GM19238 (cell line): ENCODE results near the gene NNAT.
A peak's percentile ranks its signal among the peaks of the same experiment; 100 is the strongest.

Experiments
- DNase-seq: peaks from one replicate; pipeline ENCODE4 v3.0.0; 2011; ENCODE audit warnings: low spot score; ENCODE audit not compliant: insufficient read length

NNAT gene

DNA sequence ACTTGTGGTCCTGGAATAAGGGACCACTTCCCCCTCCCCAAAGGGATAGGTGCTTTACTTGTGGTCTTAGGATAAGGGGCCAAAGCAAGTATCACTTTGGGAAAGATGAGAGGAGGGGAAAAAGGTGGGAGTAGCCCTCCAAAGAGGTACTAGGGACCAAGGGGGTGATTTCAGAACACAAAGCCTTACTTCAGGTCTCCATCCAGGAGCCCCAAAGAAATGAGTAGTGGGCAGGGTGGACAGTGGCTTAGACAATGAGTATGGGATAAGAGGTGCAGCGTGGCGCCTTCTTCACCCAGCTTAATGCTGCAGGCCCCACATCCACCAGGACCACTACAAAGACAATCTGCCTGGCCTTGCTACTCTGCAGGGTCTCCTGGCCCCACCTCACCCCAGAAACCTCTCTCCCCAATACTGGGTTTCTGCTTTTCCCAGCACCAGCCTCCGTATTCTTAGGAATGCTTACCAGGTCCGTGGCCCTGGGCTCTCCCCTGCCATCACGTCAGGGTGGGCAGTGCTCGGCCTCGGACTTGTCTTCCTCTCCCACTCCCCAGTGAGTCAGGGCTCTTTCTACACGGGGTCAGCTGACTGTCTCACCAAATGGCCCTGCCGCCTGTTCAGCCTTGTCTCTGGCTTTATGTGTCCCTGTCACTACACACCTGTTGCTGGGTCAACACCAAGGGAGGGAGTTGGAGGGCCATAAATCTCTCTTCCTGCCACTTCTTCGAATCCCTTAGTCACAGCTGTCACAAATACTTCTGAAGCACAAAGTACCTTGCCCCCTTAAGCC lies 3.1 kb downstream of the NNAT start:
- no peak for DNase-seq

DNA sequence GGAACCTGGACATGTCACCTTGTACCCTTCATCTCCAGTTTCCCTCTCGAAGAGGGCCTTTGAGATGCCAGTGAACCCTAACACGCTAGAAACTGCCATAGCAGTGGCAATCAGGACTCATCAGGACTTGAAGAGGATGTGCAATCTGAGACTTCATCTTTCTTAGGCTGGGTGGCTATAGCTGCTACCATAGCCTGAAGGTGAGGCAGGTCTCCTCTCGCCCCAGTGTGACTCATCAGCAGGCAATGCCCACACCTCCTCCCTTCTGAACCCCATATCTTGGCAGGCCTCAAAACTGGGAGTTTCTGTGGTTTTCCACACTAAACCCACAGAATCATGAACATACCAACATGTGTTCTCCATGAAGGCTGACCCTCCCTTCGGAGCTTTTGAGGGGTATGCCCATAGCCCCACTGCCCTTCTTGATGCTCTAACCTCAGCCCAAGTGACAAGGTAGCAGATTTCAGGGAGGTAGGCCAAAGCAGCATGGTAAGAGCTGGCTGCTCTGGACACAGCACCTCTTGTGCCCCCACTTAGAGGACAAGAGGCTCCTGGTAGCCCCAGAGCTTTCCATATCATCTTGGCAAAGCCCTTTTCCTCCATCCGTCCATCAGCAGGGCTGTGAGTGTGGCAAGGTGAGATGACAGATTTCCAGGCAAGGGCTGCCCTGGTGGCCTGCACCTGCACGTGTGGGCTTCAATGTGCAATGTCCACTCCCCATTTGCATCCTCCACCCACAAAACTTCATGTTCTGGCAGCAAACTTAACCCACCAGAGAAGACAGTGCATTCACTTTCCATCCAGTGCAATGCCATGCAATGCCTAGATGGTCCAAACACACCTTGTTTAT lies 4.0 kb downstream of the NNAT start:
- no peak for DNase-seq

DNA sequence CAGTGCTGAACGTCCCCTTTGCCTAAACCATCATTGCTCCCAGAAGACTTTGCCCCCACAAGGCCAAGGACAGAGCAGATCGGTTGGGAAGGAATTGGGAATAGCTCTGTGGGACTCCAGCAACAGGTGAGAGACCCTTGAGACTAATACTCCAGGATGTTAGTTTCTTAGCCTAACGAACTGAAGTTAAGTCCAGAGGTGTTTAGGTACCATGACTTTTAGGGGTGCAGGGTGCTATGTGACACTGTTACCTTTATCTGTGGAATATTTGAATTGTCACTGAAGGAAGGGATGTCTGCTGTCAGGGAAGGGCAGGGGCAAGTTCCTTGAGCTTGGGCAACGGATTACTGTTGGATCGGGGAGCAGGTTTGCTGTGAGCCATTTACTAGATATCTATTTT lies 4.8 kb downstream of the NNAT start:
- DNase-seq: no peak

DNA sequence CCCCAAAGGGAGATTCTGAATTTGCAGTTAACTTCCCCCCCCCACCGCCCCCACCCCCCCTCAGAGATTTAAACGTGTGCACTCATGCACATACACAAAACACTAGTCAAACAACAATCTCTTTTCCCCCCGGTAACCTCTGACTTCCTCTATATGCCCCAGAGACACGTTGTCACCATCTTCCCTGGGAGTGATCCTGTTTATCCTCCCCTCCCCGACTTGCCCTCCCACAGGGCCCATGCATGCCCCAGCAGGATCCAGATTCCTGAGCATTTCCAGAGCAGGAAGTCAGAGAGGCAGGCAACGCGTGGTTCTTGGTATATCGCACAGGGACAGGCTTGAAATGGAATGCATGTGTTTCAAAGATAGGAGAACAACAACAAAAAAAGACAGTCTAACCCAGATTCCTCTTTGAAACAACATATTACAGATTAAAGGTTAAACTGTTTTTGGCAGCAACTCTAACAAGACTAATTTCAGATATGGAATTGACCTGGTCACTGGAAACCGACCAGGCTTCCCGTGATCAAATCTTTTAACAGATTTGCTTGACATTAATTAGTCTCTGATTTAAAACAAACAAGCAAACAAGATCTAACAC lies 5.3 kb downstream of the NNAT start:
- DNase-seq: no peak

DNA sequence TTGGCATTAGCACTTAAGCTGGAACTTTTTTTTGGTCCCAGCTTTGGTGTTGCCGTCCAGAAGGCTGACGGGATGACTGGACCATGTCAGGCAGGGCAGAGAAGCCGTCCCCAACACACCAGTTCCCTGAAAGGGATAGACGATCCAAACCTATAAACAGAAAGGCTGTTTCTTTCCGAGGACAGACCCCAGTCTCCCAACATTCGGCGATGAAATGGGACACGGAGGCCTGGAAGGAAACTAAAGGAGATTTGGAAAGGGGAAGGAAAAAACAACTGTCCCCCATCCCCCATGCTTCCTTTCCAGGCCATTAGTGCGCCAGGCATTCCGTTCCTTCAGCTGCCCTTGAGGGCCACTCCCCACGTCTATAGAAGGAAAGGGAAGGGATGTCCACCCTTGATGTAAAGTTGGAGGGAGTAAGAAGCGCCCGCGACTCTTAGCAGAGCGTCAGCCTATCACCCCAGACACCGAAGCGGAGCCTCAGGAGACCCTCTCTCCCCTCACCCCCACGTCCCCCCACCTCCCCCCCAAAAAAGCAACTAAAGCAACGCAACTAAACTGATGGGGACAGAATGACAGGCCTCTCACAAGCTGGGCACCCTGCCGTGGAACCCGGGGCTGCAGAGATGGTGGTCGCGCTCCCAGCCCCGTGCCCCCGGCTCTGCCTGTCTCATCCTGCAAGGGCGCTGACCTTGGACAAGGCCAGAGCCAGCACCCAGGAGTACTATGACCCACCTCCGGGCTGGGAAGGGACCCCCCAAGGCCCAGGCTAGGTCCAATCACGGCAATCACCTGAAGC lies 6.0 kb downstream of the NNAT start:
- DNase-seq: no peak

DNA sequence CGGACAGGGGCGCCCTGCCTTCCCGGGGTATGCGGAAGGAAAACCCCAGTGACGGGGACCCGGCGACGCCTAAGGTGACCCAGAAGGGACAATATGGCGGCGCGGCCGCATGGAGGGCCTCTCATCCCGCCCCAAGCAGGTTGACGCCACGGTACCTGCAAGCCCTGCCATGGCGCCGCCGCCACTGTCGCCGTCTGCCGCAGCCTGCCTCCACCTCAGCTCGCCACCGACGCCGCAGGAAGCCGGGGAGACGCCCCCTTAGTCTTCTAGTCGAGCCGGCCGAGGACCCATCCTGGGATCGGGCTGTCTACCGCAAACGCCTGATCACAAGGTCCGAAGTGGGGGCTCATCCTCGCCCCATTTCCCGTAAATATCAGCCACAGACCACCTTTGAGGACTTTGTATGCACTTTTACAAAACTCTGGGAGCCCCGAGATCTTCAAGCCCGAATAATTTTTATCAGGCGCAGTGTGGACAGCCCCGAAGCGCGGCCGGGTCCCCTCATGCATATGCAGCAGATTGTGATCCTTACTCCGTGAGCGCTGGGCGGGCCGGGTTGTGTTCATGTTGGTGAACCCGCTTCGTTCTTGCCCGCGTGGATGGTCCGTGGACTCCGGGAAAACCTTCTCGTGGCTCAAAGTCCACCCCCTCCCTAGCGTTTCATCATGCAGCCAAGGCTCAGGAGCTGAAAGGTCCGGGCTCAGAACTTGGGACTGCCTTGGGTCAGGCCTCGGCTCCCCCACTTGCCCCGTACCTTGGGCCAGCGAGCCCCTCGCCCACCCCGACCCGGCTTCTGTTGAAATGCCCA lies 6.8 kb downstream of the NNAT start, which contains the start of gene BLCAP:
TSS of gene BLCAP (minus strand) at position 239 of the 808 bp plus-strand sequence. CDS start 8,702 bp downstream, outside the sequence.
- peak; percentile 95 for DNase-seq

DNA sequence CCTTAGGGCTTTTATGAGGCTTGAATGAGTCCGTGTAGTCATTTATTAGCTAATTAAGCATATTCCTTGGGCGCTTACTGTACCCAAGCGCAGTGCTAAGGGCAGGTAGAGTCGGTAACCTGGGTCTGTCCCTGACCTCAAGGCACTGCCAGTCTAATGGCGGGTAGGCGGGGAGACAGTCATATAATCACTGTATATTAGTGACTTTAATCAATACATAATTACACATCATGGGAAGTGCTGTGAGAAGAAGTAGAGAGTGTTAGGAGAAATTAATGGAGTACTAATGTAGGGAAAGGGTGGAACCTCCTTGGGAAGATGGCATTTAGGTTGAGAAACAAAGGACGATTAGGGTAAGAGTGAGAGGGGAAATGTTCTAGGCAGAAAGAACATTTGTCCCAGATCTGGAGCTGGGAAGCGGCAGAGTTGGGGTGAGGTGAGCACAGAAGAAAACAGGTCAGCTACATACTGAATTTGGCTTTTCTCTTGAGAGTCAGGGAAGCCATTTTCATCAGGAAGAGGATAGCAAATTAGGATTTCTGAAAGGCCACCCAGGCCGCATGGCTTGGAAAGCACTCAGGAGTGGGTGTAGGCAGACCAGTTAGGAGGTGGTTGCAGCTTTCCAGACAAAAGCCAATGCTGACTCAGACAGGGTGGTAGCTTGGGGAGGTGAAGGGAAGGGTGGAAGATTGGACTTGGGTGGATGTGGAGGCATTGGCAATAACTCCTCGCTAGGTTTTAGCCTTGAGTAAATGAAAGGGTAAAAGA lies 7.6 kb downstream of the NNAT start:
- DNase-seq: no peak

DNA sequence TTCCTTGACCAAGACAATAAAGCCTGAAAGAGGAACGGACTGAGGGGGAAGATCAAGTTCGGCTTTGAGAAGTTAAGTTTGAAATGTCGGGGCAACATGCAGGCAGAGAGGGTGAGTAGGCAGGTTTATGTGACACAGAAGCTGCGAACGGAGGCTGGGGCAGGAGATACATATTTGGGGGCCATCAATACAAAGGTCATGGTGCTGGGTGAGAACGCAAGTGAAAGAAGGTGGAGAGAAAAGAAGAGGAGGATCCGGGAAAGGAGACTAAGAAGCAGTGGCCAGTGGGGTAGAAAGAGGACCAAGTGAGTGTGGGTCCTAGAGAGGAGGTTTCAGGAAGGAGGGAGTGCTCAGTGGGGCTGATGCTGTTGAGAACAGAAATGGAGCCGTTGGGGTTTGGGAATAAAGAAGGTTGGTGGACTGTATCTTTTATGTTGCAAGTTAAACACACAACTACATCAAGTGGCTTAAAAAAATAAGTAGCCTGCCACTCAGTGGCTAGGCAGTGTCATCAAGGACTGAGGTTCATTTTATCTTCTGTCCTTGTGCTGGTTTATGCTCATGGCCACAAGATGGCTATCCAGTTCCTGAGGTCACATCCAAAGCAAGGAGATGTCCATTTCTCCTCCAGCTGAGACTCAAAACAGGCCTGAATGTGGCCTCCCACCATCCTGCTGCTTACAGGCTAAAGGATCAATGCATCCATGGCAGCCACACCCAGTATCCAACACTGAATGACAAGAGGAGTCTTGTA lies 8.3 kb downstream of the NNAT start:
- DNase-seq: no peak

DNA sequence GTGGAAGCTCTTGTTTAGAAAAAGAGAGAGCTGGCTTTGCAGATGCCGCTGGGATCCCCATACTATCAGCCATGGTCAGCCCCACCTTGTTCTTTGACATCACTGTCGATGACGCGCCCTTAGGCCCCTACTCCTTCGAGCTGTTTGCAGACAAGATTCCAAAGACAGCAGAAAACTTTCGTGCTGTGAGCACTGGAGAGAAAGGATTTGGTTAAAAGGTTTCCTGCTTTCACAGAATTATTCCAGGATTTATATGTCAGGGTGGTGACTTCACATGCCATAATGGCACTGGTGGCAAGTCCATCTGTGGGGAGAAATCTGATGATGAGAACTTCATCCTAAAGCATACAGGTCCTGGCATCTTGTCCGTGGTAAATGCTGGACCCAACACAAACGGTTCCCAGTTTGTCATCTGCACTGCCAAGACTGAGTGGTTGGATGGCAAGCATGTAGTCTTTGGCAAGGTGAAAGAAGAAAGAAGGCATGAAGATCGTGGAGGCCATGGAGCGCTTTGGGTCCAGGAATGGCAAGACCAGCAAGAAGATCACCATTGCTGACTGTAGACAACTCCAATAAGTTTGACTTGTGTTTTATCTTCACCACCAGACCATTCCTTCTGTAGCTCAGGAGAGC lies 9.0 kb downstream of the NNAT start:
- no peak for DNase-seq

DNA sequence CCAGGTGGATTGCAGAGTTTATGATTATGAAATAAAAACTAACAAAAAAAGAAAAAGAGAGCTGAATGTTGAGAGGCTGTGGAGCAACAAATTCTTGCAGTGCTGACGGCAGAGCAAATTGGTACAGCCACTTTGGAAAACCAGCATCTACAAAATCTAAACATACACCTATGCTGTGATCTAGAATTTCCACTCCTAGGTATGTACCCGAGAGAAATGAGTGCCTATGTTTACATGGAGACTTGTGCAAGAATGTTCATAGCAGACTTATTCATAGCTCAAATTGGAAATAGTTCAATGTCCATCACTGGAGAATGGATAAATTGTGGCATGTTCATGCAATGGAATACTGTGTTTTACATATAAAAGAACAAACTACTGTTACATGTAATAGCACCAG lies 9.6 kb downstream of the NNAT start:
- DNase-seq: no peak

DNA sequence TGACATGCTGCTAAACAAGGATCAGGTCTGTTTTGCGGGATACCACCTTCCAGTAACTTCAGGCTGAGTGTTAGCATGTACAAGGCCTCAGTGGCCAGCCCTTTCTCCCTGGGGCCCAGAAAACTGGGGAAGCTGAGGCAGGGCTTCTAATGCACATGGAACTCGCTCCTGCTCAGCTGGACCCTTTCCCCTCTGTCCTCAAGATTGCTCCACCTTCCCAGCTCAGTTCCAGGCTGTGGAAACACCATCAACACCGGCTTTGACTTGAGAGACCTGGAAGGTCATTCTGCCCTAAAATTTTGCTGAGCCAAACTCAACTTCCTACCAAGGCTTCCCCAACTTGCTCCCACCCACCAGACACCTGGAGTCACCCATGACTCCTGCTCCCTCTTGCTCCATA lies 10.8 kb downstream of the NNAT start:
- no peak for DNase-seq

DNA sequence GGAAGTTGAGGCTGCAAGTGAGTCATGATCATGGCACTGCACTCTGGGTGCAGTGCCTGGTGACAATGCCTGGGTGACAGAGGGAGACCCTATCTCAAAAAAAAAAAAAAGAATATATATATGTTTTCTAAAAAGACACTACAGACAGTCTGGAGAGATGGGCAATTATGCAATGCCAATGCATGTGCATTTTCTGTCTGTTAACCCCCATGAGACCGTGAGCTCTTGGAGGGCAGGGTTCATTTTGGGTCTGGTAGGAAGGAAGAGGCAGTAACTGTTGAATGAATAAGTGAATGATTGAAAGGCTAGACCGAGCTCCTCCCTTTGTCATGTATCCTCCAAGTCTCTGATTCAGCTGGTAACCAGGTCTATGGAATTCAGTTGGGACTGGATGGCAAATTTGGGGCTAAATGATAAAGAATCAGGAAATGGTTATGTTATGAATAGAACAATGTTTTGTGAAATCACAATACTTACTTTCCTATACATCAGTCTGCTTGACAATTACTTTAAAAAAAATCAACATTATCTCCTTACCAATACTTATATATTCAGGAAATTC lies 12.2 kb downstream of the NNAT start:
- no peak for DNase-seq

DNA sequence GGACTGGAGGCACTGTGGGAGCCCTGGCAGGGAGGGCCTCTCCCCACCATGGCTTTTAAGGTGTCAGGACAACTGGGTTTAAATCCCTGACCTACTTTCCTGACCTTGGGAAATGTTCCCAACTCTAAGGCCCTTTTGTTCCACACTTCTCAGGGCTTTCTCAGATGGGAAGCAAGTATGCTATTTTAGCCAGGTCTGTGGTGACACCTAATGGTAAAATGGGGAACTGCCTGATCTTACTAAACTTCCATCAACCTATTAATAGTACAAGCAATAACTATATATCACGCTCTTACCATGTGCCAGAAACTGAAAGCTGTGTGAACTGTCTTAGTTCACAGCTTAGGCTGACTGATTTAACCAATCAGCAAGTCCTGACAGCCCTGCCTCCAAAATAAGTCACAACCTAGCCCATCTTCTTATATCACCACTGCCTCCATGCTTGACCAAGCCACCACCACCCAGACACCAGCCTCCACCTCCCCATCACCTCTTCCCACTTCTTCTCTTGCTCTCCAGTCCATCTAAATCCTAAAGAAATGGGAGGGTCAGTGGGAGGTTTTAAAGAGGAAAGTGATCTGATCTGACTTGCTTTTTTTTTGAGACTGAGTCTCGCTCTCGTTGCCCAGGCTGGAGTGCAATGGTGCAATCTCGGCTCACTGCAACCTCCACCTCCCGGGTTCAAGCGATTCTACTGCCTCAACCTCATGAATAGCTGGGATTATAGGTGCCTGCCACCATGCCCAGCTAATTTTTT lies 13.5 kb downstream of the NNAT start:
- no peak for DNase-seq

DNA sequence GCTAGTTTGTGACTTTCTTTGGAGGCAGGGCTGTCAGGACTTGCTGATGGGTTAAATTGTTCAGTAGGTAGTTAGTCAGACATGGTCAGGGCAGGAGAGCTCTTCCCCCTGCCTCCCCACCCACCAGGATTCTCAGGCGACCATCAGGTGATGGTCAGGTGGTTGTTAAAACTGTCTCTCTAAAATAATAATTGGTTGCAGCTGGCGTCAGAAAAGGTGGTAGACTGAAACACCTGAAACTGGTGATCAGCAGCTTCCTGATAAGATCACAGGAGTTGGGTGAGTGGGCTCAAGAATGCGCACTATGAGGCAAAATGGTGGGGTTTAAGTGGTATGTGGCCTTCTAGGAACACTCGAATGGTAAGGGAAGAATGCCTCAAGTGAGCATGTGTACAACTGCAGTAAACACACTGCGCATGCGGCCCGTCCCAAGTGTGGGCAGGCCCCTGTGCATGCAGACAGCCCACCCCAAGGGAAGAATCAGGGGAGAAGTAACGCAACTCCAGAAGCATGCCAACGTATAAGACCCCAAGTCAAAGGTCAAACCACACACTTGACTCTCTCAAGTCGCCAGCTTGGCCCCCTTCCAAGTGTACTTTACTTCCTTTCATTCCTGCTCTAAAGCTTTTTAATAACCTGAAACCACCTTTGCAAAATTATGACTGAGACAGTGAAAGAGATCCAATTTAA lies 14.5 kb downstream of the NNAT start:
- DNase-seq: no peak

DNA sequence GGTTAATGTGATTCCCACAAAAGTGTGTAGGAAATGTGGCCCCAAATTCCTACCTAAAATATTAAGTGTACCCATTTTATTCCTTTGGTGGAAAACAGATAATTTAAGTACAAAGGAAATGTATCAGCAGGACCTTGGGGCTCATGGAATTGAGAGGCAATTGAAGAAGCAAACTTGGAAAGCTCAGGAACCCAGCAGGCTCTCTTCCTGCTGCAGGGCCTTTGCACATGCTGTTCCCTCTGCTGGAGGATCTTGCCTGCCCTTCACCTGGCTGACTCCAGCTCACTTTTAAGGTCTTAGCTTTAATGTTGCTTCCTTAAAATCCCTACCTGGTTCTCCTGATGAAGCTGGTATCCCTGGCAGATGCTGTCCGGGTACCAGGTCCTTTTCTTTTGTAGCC lies 16.5 kb downstream of the NNAT start:
- no peak for DNase-seq

DNA sequence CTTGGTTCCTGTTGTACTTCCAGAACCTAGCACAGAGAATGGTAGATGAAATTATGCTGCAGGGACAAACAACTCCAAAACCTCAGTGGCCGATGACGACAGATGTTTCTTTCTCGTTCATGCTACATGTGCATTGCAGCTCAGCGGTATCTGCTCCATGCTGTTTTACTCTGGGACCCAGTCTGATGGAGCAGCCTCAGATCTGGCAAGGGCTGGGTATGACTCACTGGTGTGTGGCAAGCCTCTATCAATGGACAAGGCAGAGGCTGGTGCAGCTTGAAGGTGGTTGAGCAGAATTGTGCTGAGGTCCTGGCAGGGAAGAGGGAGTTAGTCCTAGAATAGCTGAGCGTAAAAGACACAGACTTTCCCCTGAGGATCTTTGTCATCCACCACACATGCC lies 17.0 kb downstream of the NNAT start:
- DNase-seq: no peak

DNA sequence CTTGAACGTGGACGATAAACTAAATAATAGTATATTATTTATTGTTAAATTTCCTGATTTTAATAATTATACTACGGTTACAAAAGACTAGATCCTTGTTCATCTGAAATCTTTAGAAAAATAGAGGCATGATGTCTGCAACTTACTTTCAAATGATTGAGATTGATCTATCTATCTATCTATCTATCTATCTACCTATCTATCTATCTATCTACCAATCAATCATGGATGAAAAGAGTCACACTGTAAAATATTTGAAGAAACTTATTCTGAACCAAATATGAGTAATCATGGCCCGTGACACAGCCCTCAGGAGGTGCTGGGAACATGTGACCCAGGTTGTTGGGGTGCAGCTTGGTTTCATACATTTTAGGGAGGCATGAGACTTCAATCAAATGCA lies 18.4 kb downstream of the NNAT start:
- DNase-seq: no peak
